Endometrial microvascular endothelial cells (primary cell): ENCODE measurements around the gene C16orf89. TPM values are rescaled to one million over a fixed set of nuclear protein-coding genes. Genes with fewer than 3 reads are reported as not detected.

Experiments
- in situ Hi-C: cut with HindIII; loops from 2 replicates; pipeline ENCODE4 v1.10.0; 2017; ENCODE audit warnings: low sequenced_read_pairs, low pct_unique_long_range_greater_than_20kb; ENCODE audit errors: inconsistent ontology term
- total RNA-seq: library from RNA; depleted of rRNA; stranded (reverse); fragments of >200 nt; gene quantifications from one replicate; pipeline ENCODE4 v1.2.3, GENCODE V29; 2015; ENCODE audit errors: inconsistent ontology term

Gene C16orf89
- total RNA-seq, 1 donor from 2014 or later: not detected

- in situ Hi-C loops: no loop called here
Measured at GRCh38 chr16:5036228-5037156, 29.3 kb downstream of the C16orf89 start.

GRCh38 chr16:5035909-5036227 lies 29.9 kb downstream of the C16orf89 start:
- in situ Hi-C loops: no loop called here

- in situ Hi-C loops: no loop called here
Measured at GRCh38 chr16:5034167-5034523, 31.6 kb downstream of the C16orf89 start.

- in situ Hi-C loops: no loop called here
Measured at GRCh38 chr16:5033256-5034166, 32.2 kb downstream of the C16orf89 start, which contains the start of gene NAGPA. Gene NAGPA, minus strand, starts transcription at chr16:5033935. Its CDS starts 21 bp downstream, at chr16:5033914.

- in situ Hi-C loops: no loop called here
Measured at GRCh38 chr16:5032748-5033167, 33.0 kb downstream of the C16orf89 start.

GRCh38 chr16:5031601-5032000 lies 34.2 kb downstream of the C16orf89 start:
- in situ Hi-C loops: no loop called here

- in situ Hi-C loops: no loop called here
Measured at GRCh38 chr16:5030251-5030870, 35.4 kb downstream of the C16orf89 start.

GRCh38 chr16:5028950-5029475 lies 36.7 kb downstream of the C16orf89 start:
- in situ Hi-C loops: no loop called here

- in situ Hi-C loops: no loop called here
Measured at GRCh38 chr16:5027575-5028235, 38.1 kb downstream of the C16orf89 start.

- in situ Hi-C loops: no loop called here
Measured at GRCh38 chr16:5027086-5027485, 38.7 kb downstream of the C16orf89 start.

GRCh38 chr16:5026664-5027063 lies 39.1 kb downstream of the C16orf89 start:
- in situ Hi-C loops: no loop called here

- in situ Hi-C loops: no loop called here
Measured at GRCh38 chr16:5025171-5025632, 40.6 kb downstream of the C16orf89 start.

- in situ Hi-C loops: no loop called here
Measured at GRCh38 chr16:5024632-5025031, 41.1 kb downstream of the C16orf89 start.

- in situ Hi-C loops: no loop called here
Measured at GRCh38 chr16:5022521-5022920, 43.2 kb downstream of the C16orf89 start.

- in situ Hi-C loops: no loop called here
Measured at GRCh38 chr16:5020551-5020950, 45.2 kb downstream of the C16orf89 start.

- in situ Hi-C loops: no loop called here
Measured at GRCh38 chr16:5019775-5020174, 46.0 kb downstream of the C16orf89 start.

- in situ Hi-C loops: no loop called here
Measured at GRCh38 chr16:5018793-5019192, 47.0 kb downstream of the C16orf89 start.

GRCh38 chr16:5017678-5017969 lies 48.1 kb downstream of the C16orf89 start:
- in situ Hi-C loops: no loop called here
